Fibroblast of lung (primary cell): Measurements from ENCODE around the gene CCDC61. TPM values are rescaled to one million over a fixed set of nuclear protein-coding genes. Genes with fewer than 3 reads are reported as not detected.

Experiments
- DNase-seq, 2 donors: peaks; one replicate each; pipeline versions ENCODE4 v3.0.0 to v3.0.0-alpha.2; 2010; ENCODE audit warnings: low read depth in 2 of 2
- H2AFZ ChIP-seq: 2 replicates; pipeline ENCODE4 v1.5.1; 2012; ENCODE audit warnings: low read length, control low read depth, inconsistent platforms
- H3K27ac ChIP-seq: 2 replicates; pipeline ENCODE4 v1.5.1; 2011; ENCODE audit warnings: low read length, control low read depth; ENCODE audit not compliant: insufficient read depth
- H3K27me3 ChIP-seq: 2 replicates; pipeline ENCODE4 v1.5.1; 2011; ENCODE audit warnings: mild to moderate bottlenecking, low read length; ENCODE audit not compliant: control insufficient read depth, insufficient read depth
- H3K36me3 ChIP-seq: 2 replicates; pipeline ENCODE4 v1.5.1; 2011; ENCODE audit warnings: low read length; ENCODE audit not compliant: control insufficient read depth, insufficient read depth
- H3K4me1 ChIP-seq: 2 replicates; pipeline ENCODE4 v1.5.1; 2011; ENCODE audit warnings: low read length; ENCODE audit not compliant: control insufficient read depth, insufficient read depth; ENCODE audit errors: extremely low read depth
- H3K4me2 ChIP-seq: 2 replicates; pipeline ENCODE4 v1.5.1; 2011; ENCODE audit warnings: low read length, control low read depth; ENCODE audit not compliant: insufficient read depth; ENCODE audit errors: extremely low read depth
- H3K4me3 ChIP-seq, 4 experiments: fragments of 200-600 bp in 1 of 4; sonication (generic) in 1 of 4; replicated peaks in 1 of 4; 2 replicates each; pipeline ENCODE4 v1.5.1; 2011 to 2016; ENCODE audit warnings: low read length in 4 of 4, low read depth in 3 of 4, mild to moderate bottlenecking in 3 of 4, control low read depth in 2 of 4, inconsistent platforms in 1 of 4, mixed read lengths in 1 of 4; ENCODE audit not compliant: insufficient read depth in 1 of 4; ENCODE audit errors: control extremely low read depth in 1 of 4
- H3K79me2 ChIP-seq: 2 replicates; pipeline ENCODE4 v1.5.1; 2012; ENCODE audit warnings: mild to moderate bottlenecking, low read length, inconsistent platforms; ENCODE audit not compliant: control insufficient read depth, insufficient read depth
- H3K9ac ChIP-seq: 2 replicates; pipeline ENCODE4 v1.5.1; 2011; ENCODE audit warnings: mild to moderate bottlenecking, low read length, control low read depth; ENCODE audit not compliant: insufficient read depth
- H3K9me3 ChIP-seq: 2 replicates; pipeline ENCODE4 v1.5.1; 2012; ENCODE audit warnings: low read depth, low read length; ENCODE audit not compliant: control insufficient read depth, insufficient read depth
- H4K20me1 ChIP-seq: 2 replicates; pipeline ENCODE4 v1.5.1; 2011; ENCODE audit warnings: low read length; ENCODE audit not compliant: control insufficient read depth, insufficient read depth; ENCODE audit errors: extremely low read depth
- EZH2 ChIP-seq: IDR thresholded peaks from 2 replicates; pipeline ENCODE4 v1.5.1; 2012; ENCODE audit warnings: low read length, control low read depth, mild to moderate bottlenecking; ENCODE audit errors: missing control alignments
- polyA plus RNA-seq, 2 donors: library from polyadenylated mRNA; depleted of rRNA in 1 of 2; stranded (reverse) in 1 of 2; unstranded in 1 of 2; fragments of >200 nt; gene quantifications; 2 replicates each; pipeline ENCODE4 v1.2.1, GENCODE V29; 2011 to 2012; ENCODE audit warnings: missing spikeins in 1 of 2
- total RNA-seq: library from RNA; depleted of rRNA; stranded (reverse); fragments of >200 nt; gene quantifications from 2 replicates; pipeline ENCODE4 v1.2.1, GENCODE V29; 2014
- TF ChIP-seq, protein P1 (sequence below), 2 donors: IDR thresholded peaks in 1 of 2; conservative IDR thresholded peaks in 1 of 2; 1 replicate in 1 of 2; 2 replicates in 1 of 2; pipeline ENCODE4 v1.5.1; 2011 to 2012; ENCODE audit warnings: low read length in 2 of 2, control low read depth in 1 of 2, inconsistent platforms in 1 of 2, low read depth in 1 of 2, mild to moderate bottlenecking in 1 of 2

Gene CCDC61
- total and polyA plus RNA-seq, 2 donors (not counting 1 experiment from before 2014, with no cell fraction given), result 4.5 to 8.9 TPM

DNA sequence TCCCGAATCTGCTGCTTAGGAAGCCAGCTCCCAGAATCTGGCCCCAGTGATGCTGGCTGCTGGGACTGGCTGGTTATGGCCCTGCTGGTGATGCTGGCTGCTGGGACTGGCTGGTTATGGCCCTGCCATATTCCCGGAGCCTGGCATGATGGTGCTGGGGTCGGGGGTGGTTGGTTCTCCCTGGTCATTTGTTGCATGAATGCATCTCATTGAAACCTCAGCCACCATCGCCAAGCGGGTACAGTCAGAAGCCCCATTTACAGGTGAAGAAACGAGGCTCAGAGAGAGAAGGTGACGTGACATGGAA lies 25.5 kb downstream of the CCDC61 start:
- no peaks in the 10 kb centered on the region for H4K20me1 ChIP-seq
- H3K9me3 ChIP-seq, result no peaks in the 10 kb centered on the region
- H2AFZ ChIP-seq, result no peak overlapping the region
- no peak overlapping the region for H3K4me3 ChIP-seq
- H3K27ac ChIP-seq, result no peak overlapping the region
- no peaks in the 10 kb centered on the region for H3K36me3 ChIP-seq
- peaks cover 12% of the 10 kb centered on the region for H3K27me3 ChIP-seq
- H3K4me2 ChIP-seq, result no peak overlapping the region
- no peak for DNase-seq
- no peak overlapping the region for H3K9ac ChIP-seq
- TF ChIP-seq EZH2, result no peak
- TF ChIP-seq, protein P1, sequence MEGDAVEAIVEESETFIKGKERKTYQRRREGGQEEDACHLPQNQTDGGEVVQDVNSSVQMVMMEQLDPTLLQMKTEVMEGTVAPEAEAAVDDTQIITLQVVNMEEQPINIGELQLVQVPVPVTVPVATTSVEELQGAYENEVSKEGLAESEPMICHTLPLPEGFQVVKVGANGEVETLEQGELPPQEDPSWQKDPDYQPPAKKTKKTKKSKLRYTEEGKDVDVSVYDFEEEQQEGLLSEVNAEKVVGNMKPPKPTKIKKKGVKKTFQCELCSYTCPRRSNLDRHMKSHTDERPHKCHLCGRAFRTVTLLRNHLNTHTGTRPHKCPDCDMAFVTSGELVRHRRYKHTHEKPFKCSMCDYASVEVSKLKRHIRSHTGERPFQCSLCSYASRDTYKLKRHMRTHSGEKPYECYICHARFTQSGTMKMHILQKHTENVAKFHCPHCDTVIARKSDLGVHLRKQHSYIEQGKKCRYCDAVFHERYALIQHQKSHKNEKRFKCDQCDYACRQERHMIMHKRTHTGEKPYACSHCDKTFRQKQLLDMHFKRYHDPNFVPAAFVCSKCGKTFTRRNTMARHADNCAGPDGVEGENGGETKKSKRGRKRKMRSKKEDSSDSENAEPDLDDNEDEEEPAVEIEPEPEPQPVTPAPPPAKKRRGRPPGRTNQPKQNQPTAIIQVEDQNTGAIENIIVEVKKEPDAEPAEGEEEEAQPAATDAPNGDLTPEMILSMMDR (conservative IDR thresholded peaks at IDR 0.05 in 1 of 2, IDR thresholded peaks at IDR 0.05 in 1 of 2; ENCODE audit: low read depth in 1 of 2, low read length in 2 of 2), result no peak
- H3K79me2 ChIP-seq, result no peaks in the 10 kb centered on the region
- peaks cover 5% of the 10 kb centered on the region for H3K4me1 ChIP-seq

DNA sequence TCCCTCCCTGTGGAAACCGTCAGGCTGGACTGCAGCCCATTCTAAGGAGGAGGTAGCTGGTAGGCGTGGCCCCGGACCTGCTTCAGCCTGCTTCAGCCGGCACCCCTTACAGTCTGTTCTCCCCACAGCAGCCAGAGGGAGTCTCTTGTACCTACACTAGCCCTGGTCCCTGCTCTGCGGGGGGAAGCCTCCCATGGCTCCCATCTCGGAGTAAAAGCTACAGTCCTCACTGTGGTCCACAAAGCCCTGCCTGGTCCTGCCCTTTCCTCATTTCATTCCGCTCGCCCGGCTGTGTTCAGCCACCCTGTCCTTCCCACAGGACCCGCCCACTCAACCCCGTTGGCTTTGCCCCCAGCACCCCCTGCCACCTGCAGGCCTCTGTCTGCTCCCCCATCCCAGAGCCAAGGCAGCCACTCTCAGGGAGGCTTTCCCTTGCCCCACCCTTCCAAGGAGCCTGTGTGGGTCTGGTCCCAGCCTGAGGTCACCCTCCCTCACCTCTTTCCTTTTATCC lies 26.3 kb downstream of the CCDC61 start:
- DNase-seq, result no peak
- Histone ChIP-seq H3K4me3 (no peak overlapping the region), H3K9ac (no peak overlapping the region), H3K36me3 (no peaks in the 10 kb centered on the region), H4K20me1 (no peaks in the 10 kb centered on the region), H3K4me1 (no peaks in the 10 kb centered on the region), H3K9me3 (no peaks in the 10 kb centered on the region), H3K79me2 (no peaks in the 10 kb centered on the region), H3K27me3 (peaks cover 8% of the 10 kb centered on the region), H3K4me2 (no peak overlapping the region), H3K27ac (no peak overlapping the region), H2AFZ (no peak overlapping the region)
- TF ChIP-seq EZH2, result no peak
- TF ChIP-seq, protein P1 (conservative IDR thresholded peaks at IDR 0.05 in 1 of 2, IDR thresholded peaks at IDR 0.05 in 1 of 2; ENCODE audit: low read depth in 1 of 2, low read length in 2 of 2), result no peak

DNA sequence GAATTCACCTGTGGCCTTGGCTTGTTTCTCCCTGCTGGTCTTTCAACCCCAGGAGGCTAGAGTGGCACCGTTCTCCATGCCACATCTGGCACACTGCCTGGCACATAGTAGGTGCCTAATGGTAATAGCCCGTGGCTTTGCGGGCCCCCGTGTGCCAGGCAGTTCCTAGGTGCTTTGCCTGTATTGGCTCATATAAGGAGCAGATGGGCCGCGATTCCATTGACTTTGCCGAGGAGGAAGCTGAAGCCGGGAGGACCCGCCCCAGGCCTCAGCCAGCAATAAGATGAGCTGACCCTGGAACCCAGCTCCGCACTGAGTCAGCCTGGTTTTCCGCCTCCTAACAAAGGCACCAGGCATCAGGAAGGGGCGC lies 26.8 kb downstream of the CCDC61 start:
- Histone ChIP-seq H3K9ac (no peak overlapping the region), H3K4me2 (no peak overlapping the region), H3K27me3 (peaks cover 8% of the 10 kb centered on the region), H3K36me3 (no peaks in the 10 kb centered on the region), H3K4me3 (no peak overlapping the region), H2AFZ (no peak overlapping the region), H3K27ac (no peak overlapping the region), H3K9me3 (no peaks in the 10 kb centered on the region), H4K20me1 (no peaks in the 10 kb centered on the region), H3K79me2 (no peaks in the 10 kb centered on the region), H3K4me1 (no peaks in the 10 kb centered on the region)
- no peak for DNase-seq
- TF ChIP-seq EZH2, result no peak
- TF ChIP-seq, protein P1 (conservative IDR thresholded peaks at IDR 0.05 in 1 of 2, IDR thresholded peaks at IDR 0.05 in 1 of 2; ENCODE audit: low read depth in 1 of 2, low read length in 2 of 2), result no peak
